Stimulated activated CD4-positive, alpha-beta T cell treated with anti-CD3 and anti-CD28 coated beads, TNF-alpha, amount 100 ng/mL, for 48 hours (primary cell): Measurements from ENCODE around the gene PPP1R12B.
"Not testable (repeated sequence)": the region's sequence is repeated elsewhere in the genome, so short reads cannot be mapped to it uniquely, and the experiment has no call there.

Experiments used
- DNase-seq, 3 donors: peaks; one replicate each; pipeline ENCODE4 v3.0.0-alpha.2; 2020; ENCODE audit warnings: low read depth in 3 of 3

The PPP1R12B gene

GRCh38 chr1:202531812-202532616 lies 183.5 kb downstream of the PPP1R12B start:
- DNase-seq, result not testable (repeated sequence)

DNA sequence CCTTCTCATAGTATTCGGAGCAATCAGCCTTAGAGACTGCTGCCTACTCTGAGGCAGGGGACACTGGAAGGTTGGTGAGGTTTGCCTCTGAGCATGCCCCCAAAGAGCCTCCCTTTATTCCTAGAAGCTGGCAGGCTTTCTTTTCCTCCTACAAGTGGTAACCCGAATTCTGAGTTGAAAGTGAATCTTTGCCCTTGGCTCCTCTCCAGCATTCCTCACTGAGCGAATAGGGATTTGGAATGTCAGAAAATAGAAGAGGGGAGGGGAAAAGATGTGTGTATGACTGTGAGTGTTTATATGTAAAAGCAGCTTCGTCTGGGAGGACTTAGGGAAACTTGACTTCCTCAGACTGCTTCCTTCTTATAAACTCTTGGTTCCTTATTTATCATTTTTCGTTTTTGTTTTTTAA lies 190.7 kb downstream of the PPP1R12B start:
- DNase-seq, result not testable (repeated sequence)

DNA sequence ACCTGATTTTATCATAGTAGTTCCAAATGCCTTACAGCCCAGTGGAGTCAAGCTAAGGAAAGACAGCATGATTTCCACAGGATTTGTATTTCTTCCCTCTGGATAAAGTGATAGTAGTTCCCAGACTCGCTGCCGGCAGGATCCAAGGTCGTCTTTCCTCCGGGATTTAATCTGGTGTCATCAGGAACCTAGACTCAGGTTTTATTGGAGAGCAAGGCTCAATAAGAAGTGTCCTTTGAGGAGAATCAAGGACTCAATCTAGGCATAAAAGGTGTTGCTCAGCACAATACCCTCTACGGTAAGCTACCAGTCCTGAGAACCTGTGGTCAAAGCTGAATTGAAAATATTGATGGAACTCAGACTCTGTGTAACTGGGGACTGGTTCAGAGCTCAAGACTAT lies 191.1 kb downstream of the PPP1R12B start:
- not testable (repeated sequence) for DNase-seq

DNA sequence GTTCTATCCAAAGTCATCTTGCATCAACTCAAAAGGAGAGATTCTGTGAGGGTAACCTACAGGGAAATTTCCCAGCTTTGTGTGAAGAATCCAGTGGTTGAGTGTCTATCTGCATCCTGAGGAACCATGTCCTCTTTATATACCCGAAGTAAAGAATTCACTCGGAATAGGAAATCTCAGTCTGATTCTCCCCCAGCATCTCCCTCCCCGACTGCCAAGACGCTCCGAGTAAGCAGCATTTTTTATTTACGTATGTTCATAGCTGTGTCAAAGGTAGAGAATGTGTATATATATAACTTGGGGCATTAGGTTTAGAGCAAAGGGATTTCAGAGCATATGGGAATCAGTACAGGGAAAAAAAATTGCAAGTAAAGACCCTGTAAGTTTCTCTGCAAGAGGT lies 191.5 kb downstream of the PPP1R12B start:
- no peak for DNase-seq

GRCh38 chr1:202540448-202540847 lies 191.9 kb downstream of the PPP1R12B start:
- DNase-seq, result no peak

- not testable (repeated sequence) for DNase-seq
These were observed 192.4 kb downstream of the PPP1R12B start for GRCh38 chr1:202540858-202541257.

DNA sequence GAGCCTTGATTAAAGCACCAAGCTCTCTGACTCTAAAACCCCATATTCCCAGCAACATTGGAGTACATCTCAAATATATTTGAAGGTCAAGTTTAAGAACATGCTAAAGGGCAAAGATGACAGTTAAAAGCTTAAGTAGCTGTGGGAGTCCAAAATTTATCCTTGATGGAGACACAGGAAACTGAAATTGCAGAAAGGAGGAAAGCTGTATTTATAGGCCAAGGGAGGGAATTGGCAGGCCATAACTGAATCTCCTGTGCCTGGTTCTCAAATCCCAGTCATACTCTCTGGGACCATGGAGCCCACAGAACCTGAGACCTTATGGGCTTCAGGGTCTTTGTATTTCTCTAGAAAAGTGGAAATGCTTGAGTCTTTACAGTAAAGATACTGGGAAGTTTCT lies 193.9 kb downstream of the PPP1R12B start:
- not testable (repeated sequence) for DNase-seq

- DNase-seq, result not testable (repeated sequence)
These were observed 195.0 kb downstream of the PPP1R12B start for GRCh38 chr1:202543537-202543936.

- DNase-seq, result not testable (repeated sequence)
These were observed 196.4 kb downstream of the PPP1R12B start for GRCh38 chr1:202544766-202545449.

DNA sequence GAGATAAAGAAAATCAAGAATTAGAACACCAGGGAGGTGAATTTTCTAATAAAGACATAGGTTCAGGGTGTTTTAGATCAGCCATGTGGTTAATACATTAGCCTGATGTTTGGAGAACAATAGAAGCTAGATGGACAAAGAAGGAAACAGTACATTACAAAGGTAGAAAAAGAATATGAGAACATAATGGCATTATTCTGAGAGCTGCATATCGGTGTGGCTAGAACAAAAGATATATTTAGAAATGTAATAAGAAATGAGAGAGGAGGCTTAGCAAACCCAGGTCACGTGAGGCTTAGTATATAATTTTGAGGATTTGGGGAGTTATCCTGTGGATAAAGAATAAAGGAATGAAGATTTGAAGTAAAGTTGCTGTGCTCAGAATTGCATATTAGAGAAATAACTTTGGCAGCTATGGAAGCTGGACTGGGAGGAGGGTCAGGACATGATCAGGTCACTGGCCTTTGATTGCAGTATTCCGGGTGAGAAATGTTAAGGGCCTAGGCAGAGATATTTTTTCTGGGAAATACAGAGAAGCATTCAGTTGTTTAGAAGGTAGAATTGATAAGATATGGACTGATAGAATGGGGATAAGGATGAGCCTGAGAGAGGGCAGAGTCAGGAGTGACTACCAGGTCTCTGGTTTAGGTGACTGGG lies 197.3 kb downstream of the PPP1R12B start:
- not testable (repeated sequence) for DNase-seq

DNA sequence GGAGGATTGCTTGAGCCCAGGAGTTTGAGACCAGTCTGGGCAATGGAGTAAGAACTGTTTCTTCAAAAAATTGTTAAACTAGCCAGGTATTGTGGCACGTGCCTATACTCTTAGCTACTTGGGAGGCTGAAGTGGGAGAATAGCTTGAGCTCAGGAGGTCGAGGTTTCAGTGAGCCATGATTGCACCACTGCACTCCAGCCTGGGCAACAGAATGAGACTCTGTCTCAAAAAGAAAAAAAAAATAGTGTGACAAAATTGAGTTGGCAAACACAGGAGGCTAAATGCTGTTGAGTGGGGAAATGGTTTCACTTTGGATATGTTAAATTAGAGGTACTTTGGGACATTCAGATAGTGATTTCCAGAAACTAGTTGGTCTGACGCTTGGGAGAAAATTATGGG lies 197.9 kb downstream of the PPP1R12B start:
- DNase-seq, result not testable (repeated sequence)

GRCh38 chr1:202546796-202547195 lies 198.3 kb downstream of the PPP1R12B start:
- DNase-seq, result not testable (repeated sequence)

- no peak for DNase-seq
These were observed 198.7 kb downstream of the PPP1R12B start for GRCh38 chr1:202547215-202547614.

DNA sequence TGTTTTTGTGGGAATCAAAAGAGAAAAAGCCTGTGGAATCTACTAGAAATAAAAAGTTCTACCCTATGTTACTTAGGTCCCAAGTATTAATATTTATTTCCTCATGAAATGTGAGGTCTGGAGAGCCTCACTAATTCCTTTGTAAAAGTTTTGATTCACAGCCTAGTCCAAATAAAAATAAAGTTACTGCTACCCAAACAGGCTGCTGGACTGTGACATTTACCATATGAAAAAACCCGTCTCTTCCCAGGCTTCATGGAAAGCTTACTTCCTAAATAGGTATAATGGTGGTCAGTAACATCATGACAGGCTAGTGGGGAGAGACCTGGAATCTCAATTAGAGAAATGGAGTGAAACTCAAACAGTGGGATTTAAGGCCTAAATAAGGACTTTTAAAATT lies 201.6 kb downstream of the PPP1R12B start:
- DNase-seq, result not testable (repeated sequence)

- DNase-seq, result no peak
These were observed 203.2 kb downstream of the PPP1R12B start for GRCh38 chr1:202551683-202552082.

DNA sequence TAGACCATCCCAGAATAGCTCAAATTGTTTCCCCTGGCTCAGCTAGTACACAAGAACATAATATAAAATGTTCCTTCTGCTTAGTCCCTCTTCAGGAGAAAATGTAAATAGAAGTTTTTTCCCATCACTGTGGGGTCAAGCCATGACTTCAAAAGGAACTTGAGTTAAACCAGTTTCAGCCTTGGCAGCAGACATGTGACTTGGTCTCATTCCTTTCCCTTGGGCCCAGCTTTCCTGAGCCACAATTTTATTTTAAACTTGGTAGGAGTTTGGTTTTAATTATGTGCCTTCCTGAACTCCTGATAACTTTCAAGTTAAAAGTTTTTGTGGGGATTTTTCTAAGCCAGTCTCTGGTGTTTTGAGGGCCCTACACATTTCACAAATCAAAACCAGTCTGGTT lies 204.1 kb downstream of the PPP1R12B start:
- DNase-seq, result not testable (repeated sequence)

GRCh38 chr1:202553078-202553477 lies 204.6 kb downstream of the PPP1R12B start:
- not testable (repeated sequence) for DNase-seq

DNA sequence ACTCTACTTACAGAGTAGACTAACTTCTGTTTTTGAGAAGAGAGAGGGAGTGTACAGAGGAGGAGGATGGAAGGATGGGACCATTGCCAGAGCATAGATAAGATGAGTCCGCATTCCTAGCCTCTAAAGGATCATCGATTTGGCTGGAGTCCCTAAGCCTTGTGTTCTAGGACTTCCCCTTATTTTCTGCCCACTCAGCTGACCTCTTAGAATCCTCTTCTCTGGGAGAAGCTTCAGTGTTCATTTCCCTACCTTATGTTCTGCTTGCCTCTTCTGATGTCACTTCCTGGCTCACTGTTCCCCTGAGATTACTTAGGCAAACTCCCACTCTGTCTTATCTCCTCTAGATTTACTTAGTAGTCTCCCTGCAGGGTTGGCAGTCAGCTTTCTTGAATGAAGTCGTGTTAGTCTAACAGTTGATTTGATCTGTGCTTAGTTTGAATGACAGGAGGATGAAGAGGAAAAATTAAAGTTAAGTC lies 205.1 kb downstream of the PPP1R12B start:
- no peak for DNase-seq

DNA sequence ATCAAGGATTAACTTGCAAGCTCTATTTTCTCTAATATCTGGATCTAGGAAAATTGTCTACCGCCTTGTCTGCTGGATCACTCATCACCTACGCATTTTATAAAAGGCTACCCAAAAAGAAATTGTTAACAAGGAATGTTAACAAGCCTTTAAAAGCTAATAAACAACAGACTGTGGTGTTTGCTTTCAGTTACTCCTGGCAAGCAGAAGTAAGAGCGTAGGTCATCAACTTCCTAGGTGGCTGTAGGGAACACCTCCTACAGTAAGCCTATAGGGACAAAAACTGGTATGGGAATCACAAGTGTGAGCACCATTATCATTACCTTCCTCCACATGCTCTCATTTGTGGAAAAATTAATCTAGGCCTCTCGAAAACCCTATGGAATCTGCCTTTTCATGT lies 206.1 kb downstream of the PPP1R12B start:
- not testable (repeated sequence) for DNase-seq

- DNase-seq, result not testable (repeated sequence)
These were observed 207.5 kb downstream of the PPP1R12B start for GRCh38 chr1:202556037-202556436.

DNA sequence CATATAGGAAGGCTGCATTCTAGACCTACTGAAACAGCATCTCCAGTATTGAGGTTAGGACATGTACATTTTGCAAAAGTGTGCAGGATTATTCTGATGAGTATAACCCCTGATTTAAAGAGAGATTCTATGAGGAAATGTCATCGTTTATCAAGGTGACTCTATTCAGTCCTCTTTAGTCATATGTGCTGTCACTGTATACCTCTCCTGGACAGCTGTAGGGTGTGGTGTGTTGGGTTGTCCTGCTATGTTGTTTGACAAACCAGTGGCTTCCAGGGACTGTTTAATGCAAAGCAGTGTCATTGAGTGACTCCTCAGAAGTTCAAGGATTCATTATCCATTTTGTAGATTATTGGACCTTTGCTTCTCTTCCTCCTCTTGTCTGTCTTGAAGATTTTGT lies 209.2 kb downstream of the PPP1R12B start:
- DNase-seq, result not testable (repeated sequence)

- no peak for DNase-seq
These were observed 212.7 kb downstream of the PPP1R12B start for GRCh38 chr1:202561240-202561639.
